ENCODE measurements around the gene TPP1. TPM values are rescaled to one million over a fixed set of nuclear protein-coding genes. Genes with fewer than 3 reads are reported as not detected.

Gene TPP1
- total and polyA plus RNA-seq, 10 of the 15 experiments (the other 5 are each of a cell fraction or from before 2014, with no cell fraction given), result 7.5 to 64.6 (median 38.3) TPM

- intact Hi-C loops (cut with micrococcal nuclease; ENCODE audit: unreplicated experiment), result no loop called here
- Histone ChIP-seq H3K79me2 (ENCODE audit: control insufficient read depth, insufficient read depth, low read length) (no peaks in the 10 kb centered on the region), H4K20me1 (ENCODE audit: control insufficient read depth, insufficient read depth) (no peaks in the 10 kb centered on the region), H3K9ac (ENCODE audit: control insufficient read depth, insufficient read depth, low read length) (no peak overlapping the region), H3K27ac (ENCODE audit: control insufficient read depth, insufficient read depth) (no peak overlapping the region), H2AFZ (ENCODE audit: control insufficient read depth, low read depth, low read length) (no peak overlapping the region), H3K4me3 (no peak overlapping the region), H3K4me1 (ENCODE audit: control insufficient read depth, insufficient read depth, low read length) (no peaks in the 10 kb centered on the region), H3K36me3 (ENCODE audit: control insufficient read depth in 2 of 2, insufficient read depth in 2 of 2, low read length in 1 of 2) (no peaks in the 10 kb centered on the region), H3K27me3 (replicated peaks in 1 of 2; ENCODE audit: control insufficient read depth in 2 of 2, insufficient read depth in 2 of 2, low read length in 1 of 2) (peaks cover 4% of the 10 kb centered on the region in 2 experiments), H3K9me3 (replicated peaks; ENCODE audit: control insufficient read depth, insufficient read depth, low read length) (no peaks in the 10 kb centered on the region), H3K4me2 (ENCODE audit: control insufficient read depth, insufficient read depth) (no peak overlapping the region)
- POLR2A ChIA-PET, result no interaction called here
- DNase-seq (ENCODE audit: low read depth, low spot score), result no peak
- no TSS peak for BruUV-seq (replicated peaks)
- SMC1A ChIA-PET (ENCODE audit: uncharacterized antibody, unreplicated experiment), result interaction anchor here (1.4 kb wide), 2 partner anchors 11 to 17 kb away, joined by 3 read pairs; no protein-coding TSS in a partner anchor
- 65% methylated on average over 2 of the region's 2 CpGs for WGBS (ENCODE audit: insufficient coverage, insufficient replicate concordance, low lambda C conversion rate, missing lambda C conversion rate)
- RAD21 ChIA-PET (ENCODE audit: unreplicated experiment), result no interaction called here
- no peak for FAIRE-seq
- ATAC-seq, result no peak
- in situ Hi-C loops (cut with MboI), result no loop called here
- CTCF ChIA-PET, result interaction anchor here (1.3 kb wide), 1 partner anchor 14 kb away, joined by 5 read pairs; no protein-coding TSS in a partner anchor
- TF ChIP-seq, protein P1, sequence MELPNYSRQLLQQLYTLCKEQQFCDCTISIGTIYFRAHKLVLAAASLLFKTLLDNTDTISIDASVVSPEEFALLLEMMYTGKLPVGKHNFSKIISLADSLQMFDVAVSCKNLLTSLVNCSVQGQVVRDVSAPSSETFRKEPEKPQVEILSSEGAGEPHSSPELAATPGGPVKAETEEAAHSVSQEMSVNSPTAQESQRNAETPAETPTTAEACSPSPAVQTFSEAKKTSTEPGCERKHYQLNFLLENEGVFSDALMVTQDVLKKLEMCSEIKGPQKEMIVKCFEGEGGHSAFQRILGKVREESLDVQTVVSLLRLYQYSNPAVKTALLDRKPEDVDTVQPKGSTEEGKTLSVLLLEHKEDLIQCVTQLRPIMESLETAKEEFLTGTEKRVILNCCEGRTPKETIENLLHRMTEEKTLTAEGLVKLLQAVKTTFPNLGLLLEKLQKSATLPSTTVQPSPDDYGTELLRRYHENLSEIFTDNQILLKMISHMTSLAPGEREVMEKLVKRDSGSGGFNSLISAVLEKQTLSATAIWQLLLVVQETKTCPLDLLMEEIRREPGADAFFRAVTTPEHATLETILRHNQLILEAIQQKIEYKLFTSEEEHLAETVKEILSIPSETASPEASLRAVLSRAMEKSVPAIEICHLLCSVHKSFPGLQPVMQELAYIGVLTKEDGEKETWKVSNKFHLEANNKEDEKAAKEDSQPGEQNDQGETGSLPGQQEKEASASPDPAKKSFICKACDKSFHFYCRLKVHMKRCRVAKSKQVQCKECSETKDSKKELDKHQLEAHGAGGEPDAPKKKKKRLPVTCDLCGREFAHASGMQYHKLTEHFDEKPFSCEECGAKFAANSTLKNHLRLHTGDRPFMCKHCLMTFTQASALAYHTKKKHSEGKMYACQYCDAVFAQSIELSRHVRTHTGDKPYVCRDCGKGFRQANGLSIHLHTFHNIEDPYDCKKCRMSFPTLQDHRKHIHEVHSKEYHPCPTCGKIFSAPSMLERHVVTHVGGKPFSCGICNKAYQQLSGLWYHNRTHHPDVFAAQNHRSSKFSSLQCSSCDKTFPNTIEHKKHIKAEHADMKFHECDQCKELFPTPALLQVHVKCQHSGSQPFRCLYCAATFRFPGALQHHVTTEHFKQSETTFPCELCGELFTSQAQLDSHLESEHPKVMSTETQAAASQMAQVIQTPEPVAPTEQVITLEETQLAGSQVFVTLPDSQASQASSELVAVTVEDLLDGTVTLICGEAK (IDR thresholded peaks at IDR 0.05; ENCODE audit: borderline replicate concordance), result no peak
- TF ChIP-seq NFXL1 (IDR thresholded peaks at IDR 0.05; ENCODE audit: borderline replicate concordance) (no peak), EGR1 (IDR thresholded peaks at IDR 0.05; ENCODE audit: borderline replicate concordance in 1 of 2, low read depth in 2 of 2, low read length in 2 of 2) (no peak), ZBTB33 (IDR thresholded peaks at IDR 0.05) (no peak), EED (IDR thresholded peaks at IDR 0.05; ENCODE audit: low read depth) (no peak), ZNF217 (IDR thresholded peaks at IDR 0.05) (no peak), CHD4 (IDR thresholded peaks at IDR 0.05) (no peak), BCLAF1 (IDR thresholded peaks at IDR 0.05) (no peak), SMAD5 (IDR thresholded peaks at IDR 0.05; ENCODE audit: low read depth) (no peak)
- TF ChIP-seq, protein P2, sequence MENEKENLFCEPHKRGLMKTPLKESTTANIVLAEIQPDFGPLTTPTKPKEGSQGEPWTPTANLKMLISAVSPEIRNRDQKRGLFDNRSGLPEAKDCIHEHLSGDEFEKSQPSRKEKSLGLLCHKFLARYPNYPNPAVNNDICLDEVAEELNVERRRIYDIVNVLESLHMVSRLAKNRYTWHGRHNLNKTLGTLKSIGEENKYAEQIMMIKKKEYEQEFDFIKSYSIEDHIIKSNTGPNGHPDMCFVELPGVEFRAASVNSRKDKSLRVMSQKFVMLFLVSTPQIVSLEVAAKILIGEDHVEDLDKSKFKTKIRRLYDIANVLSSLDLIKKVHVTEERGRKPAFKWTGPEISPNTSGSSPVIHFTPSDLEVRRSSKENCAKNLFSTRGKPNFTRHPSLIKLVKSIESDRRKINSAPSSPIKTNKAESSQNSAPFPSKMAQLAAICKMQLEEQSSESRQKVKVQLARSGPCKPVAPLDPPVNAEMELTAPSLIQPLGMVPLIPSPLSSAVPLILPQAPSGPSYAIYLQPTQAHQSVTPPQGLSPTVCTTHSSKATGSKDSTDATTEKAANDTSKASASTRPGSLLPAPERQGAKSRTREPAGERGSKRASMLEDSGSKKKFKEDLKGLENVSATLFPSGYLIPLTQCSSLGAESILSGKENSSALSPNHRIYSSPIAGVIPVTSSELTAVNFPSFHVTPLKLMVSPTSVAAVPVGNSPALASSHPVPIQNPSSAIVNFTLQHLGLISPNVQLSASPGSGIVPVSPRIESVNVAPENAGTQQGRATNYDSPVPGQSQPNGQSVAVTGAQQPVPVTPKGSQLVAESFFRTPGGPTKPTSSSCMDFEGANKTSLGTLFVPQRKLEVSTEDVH (IDR thresholded peaks at IDR 0.05; ENCODE audit: low read depth, partially characterized antibody), result no peak
These were observed 34.4 kb upstream of the TPP1 start for GRCh38 chr11:6653656-6654055.

All from GM12878 (cell line).